Brain pericyte (primary cell): Measurements from ENCODE around the gene FAM50B.

Source experiments
- DNase-seq: peaks from one replicate; pipeline ENCODE4 v3.0.0-alpha.2; 2012; ENCODE audit warnings: low read depth, low spot score

Gene FAM50B

GRCh38 chr6:3819161-3820110, 29.7 kb upstream of the FAM50B start:
- DNase-seq: no peak

- DNase-seq: no peak
These were observed 28.6 kb upstream of the FAM50B start for GRCh38 chr6:3820563-3820962.

GRCh38 chr6:3822747-3823445, 26.3 kb upstream of the FAM50B start:
- no peak for DNase-seq

GRCh38 chr6:3823671-3824070, 25.5 kb upstream of the FAM50B start:
- DNase-seq: no peak

GRCh38 chr6:3825331-3825831, 23.8 kb upstream of the FAM50B start:
- DNase-seq: no peak

GRCh38 chr6:3825851-3826581, 23.2 kb upstream of the FAM50B start:
- peak; percentile 78 for DNase-seq

GRCh38 chr6:3829285-3829684, 19.9 kb upstream of the FAM50B start:
- no peak for DNase-seq

GRCh38 chr6:3830806-3831205, 18.4 kb upstream of the FAM50B start:
- DNase-seq: no peak

GRCh38 chr6:3831761-3832530, 17.2 kb upstream of the FAM50B start:
- DNase-seq: no peak

GRCh38 chr6:3835055-3835731, 14.0 kb upstream of the FAM50B start:
- DNase-seq: no peak

- DNase-seq: no peak
These were observed 13.4 kb upstream of the FAM50B start for GRCh38 chr6:3835785-3836184.

GRCh38 chr6:3836566-3836965, 12.6 kb upstream of the FAM50B start:
- no peak for DNase-seq

GRCh38 chr6:3837781-3838180, 11.4 kb upstream of the FAM50B start:
- no peak for DNase-seq

GRCh38 chr6:3838992-3839867, 9.9 kb upstream of the FAM50B start:
- DNase-seq: no peak

GRCh38 chr6:3841066-3841454, 8.1 kb upstream of the FAM50B start:
- DNase-seq: no peak

GRCh38 chr6:3841711-3842565, 7.2 kb upstream of the FAM50B start:
- no peak for DNase-seq

- DNase-seq: no peak
These were observed 5.6 kb upstream of the FAM50B start for GRCh38 chr6:3843379-3844096.

GRCh38 chr6:3844097-3844463, 5.1 kb upstream of the FAM50B start:
- no peak for DNase-seq
